Lower lobe of right lung (tissue), 2 donors: ENCODE data around the gene PI16. TPM values are rescaled to one million over a fixed set of nuclear protein-coding genes. Genes with fewer than 3 reads are reported as not detected.

Source experiments
- ATAC-seq, 2 donors: fragments of 200-7000 bp; cut with Tn5 transposase; one replicate each; pipeline ENCODE4 v1.9.1; 2020 to 2022; ENCODE audit warnings: mild to moderate bottlenecking in 2 of 2, moderate library complexity in 2 of 2
- DNase-seq: peaks from one replicate; pipeline ENCODE4 v3.0.0-alpha.2; 2020
- H3K27ac ChIP-seq: fragments of 200-600 bp; one replicate; pipeline ENCODE4 v1.8.0; 2022
- H3K27me3 ChIP-seq: fragments of 200-600 bp; one replicate; pipeline ENCODE4 v1.8.0; 2022; ENCODE audit warnings: low read depth
- H3K36me3 ChIP-seq: fragments of 200-600 bp; one replicate; pipeline ENCODE4 v1.8.0; 2022; ENCODE audit warnings: mild to moderate bottlenecking
- H3K4me1 ChIP-seq: fragments of 200-600 bp; one replicate; pipeline ENCODE4 v1.8.0; 2022
- H3K4me3 ChIP-seq: fragments of 200-600 bp; one replicate; pipeline ENCODE4 v1.8.0; 2022; ENCODE audit warnings: mild to moderate bottlenecking
- H3K9me3 ChIP-seq: fragments of 200-600 bp; one replicate; pipeline ENCODE4 v1.8.0; 2022
- intact Hi-C: fragments of 100-400 bp; cut with DNase I; formaldehyde crosslinking; loops from one replicate; pipeline ENCODE4 v1.11.0; 2022
- long read RNA-seq: library from polyadenylated mRNA; unstranded; transcript quantifications from one replicate; pipeline ENCODE4 v2.0.0, GENCODE V29; 2021
- total RNA-seq: library from RNA; stranded (reverse); fragmentation: NEBNext Ultra II Directional; extraction: Animal tissue kit (Norgen Biotek cat#: 25700); gene quantifications from one replicate; pipeline ENCODE4 v1.2.1, GENCODE V29; 2021
- TF ChIP-seq, protein P1 (sequence below): fragments of 200-600 bp; IDR thresholded peaks from one replicate; pipeline ENCODE4 v1.8.0; 2022; ENCODE audit warnings: antibody characterized with exemption, mild to moderate bottlenecking
- donor health status: DM: no; HTN: yes; CAD: no; lungs with severe emphysema.

The PI16 gene
- 11.9 TPM for total RNA-seq
- long read RNA-seq, partial matches to known transcripts: 1 of 9 reads
- long read RNA-seq, other reads (novel, unspliced or antisense): 4 of 9 reads

GRCh38 chr6:36954262-36954931 is at the start of gene PI16:
PI16 (plus strand) TSS chr6:36954738; CDS start chr6:36954761, 23 bp downstream.
- Histone ChIP-seq H3K9me3 (no peaks in the 10 kb centered on the region), H3K36me3 (no peaks in the 10 kb centered on the region), H3K27me3 (no peaks in the 10 kb centered on the region), H3K4me1 (peaks cover 6% of the 10 kb centered on the region), H3K4me3 (no peak within 1 kb of the TSS), H3K27ac (no peak within 1 kb of the TSS)
- no peak for DNase-seq
- intact Hi-C loops: no loop called here
- ATAC-seq: peak in 1 of 2 donors; percentile 41
- TF ChIP-seq, protein P1, sequence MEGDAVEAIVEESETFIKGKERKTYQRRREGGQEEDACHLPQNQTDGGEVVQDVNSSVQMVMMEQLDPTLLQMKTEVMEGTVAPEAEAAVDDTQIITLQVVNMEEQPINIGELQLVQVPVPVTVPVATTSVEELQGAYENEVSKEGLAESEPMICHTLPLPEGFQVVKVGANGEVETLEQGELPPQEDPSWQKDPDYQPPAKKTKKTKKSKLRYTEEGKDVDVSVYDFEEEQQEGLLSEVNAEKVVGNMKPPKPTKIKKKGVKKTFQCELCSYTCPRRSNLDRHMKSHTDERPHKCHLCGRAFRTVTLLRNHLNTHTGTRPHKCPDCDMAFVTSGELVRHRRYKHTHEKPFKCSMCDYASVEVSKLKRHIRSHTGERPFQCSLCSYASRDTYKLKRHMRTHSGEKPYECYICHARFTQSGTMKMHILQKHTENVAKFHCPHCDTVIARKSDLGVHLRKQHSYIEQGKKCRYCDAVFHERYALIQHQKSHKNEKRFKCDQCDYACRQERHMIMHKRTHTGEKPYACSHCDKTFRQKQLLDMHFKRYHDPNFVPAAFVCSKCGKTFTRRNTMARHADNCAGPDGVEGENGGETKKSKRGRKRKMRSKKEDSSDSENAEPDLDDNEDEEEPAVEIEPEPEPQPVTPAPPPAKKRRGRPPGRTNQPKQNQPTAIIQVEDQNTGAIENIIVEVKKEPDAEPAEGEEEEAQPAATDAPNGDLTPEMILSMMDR: no peak

GRCh38 chr6:36904851-36905393 is 49.6 kb upstream of the PI16 start:
- Histone ChIP-seq H3K27me3 (no peaks in the 10 kb centered on the region), H3K27ac (no peak overlapping the region), H3K9me3 (no peaks in the 10 kb centered on the region), H3K36me3 (peaks cover 81% of the 10 kb centered on the region), H3K4me1 (peaks cover 14% of the 10 kb centered on the region), H3K4me3 (no peak overlapping the region)
- DNase-seq: no peak
- intact Hi-C loops: no loop called here
- no peak for ATAC-seq
- TF ChIP-seq, protein P1: no peak

DNA sequence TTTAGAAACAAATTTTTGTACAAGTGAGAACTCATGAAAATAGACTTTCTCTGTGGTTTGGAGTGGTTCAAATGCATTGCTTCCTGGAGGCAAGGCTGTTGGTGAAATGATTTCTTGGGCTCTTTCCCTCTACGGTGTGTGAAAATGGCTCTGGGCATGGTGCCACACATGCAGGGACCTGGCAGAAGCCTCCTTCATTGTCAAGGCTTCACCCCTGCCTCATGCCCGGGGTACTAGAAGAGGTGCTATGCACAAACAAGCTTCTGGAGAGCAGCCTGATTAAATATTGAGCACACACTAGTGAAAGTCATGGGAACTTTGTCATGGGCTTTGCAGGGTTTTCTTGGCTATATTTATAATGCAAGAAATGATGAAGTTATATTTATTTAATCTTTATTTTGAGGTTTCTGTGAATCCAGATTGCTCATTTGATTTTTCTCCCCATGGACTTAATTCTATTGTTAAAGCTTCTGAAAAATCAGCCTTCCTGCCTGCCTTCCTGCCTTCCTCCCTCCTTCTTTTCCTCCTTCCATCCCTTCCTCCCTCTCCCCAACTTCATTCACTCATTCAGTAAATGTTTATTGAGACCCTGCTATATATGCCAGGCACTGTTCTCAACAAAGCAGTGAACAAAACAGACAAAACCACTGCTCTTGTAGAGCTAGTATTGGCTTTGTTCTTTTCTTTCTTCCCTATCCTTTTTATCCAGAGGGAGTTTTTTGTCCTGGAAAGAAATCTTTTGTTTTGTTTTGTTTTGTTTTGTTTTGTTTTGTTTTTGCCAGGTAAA is 47.8 kb upstream of the PI16 start:
- no peak overlapping the region for H3K4me3 ChIP-seq
- H3K9me3 ChIP-seq: no peaks in the 10 kb centered on the region
- peak; percentile 90 to 95 for ATAC-seq
- intact Hi-C loops: no loop called here
- TF ChIP-seq, protein P1: no peak
- no peak overlapping the region for H3K27ac ChIP-seq
- DNase-seq: peak; percentile 83
- peaks cover 14% of the 10 kb centered on the region for H3K4me1 ChIP-seq
- no peaks in the 10 kb centered on the region for H3K27me3 ChIP-seq
- H3K36me3 ChIP-seq: peaks cover 79% of the 10 kb centered on the region

DNA sequence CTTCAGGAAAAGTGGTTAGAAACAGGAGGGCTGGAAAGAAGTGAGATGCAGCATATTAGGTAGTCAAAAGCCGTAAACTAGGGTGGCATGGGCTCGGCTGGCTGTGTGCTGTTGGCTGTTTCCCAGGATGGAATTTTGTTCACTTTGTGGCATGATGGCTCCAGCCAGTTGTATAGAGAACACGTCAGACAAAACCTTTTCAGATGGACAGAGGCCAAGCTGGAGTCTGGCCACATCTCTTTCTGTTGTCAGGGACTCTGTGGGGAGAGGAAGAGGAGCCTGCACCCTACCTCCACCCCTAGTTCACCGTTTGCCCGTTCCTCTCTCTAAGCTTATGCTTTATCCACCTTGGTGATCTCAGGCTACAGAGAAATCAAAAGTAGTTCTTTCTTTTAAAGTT is 46.8 kb upstream of the PI16 start:
- Histone ChIP-seq H3K4me1 (peaks cover 14% of the 10 kb centered on the region), H3K27ac (peak overlapping the region; percentile 21), H3K27me3 (no peaks in the 10 kb centered on the region), H3K9me3 (no peaks in the 10 kb centered on the region), H3K4me3 (no peak overlapping the region), H3K36me3 (peaks cover 78% of the 10 kb centered on the region)
- intact Hi-C loops: no loop called here
- TF ChIP-seq, protein P1: no peak
- no peak for DNase-seq
- ATAC-seq: peak in 1 of 2 donors; percentile 91

DNA sequence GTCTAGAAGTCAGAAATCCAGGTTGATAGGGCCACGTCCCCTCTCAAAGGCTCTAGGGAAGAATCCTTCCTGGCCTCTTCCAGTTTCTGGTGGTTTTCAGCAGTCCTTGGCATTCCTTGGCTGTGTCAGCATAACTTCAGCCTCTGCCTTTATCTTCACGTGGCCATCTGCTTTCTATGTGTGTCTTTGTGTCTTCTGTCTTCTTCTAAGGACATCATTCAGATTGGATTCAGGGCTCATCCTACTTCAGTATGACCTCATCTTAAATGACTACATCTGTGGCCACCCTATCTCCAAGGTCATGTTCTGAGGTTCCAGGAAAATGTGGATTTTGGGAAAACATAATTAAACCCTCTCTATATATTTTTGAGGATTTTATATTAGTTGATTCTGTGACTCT is 45.8 kb upstream of the PI16 start:
- H3K27me3 ChIP-seq: no peaks in the 10 kb centered on the region
- H3K36me3 ChIP-seq: peaks cover 78% of the 10 kb centered on the region
- no peak overlapping the region for H3K27ac ChIP-seq
- ATAC-seq (no peak), DNase-seq (no peak)
- no peak overlapping the region for H3K4me3 ChIP-seq
- intact Hi-C loops: no loop called here
- H3K4me1 ChIP-seq: peaks cover 19% of the 10 kb centered on the region
- no peaks in the 10 kb centered on the region for H3K9me3 ChIP-seq
- TF ChIP-seq, protein P1: no peak
